Measurements from ENCODE around the gene ARHGDIB.

ARHGDIB gene

GRCh38 chr12:14924541-14924940 lies 36.9 kb downstream of the ARHGDIB start:
- DNase-seq = no peak

GRCh38 chr12:14923944-14924343 lies 37.5 kb downstream of the ARHGDIB start:
- DNase-seq = no peak

- DNase-seq = no peak
Observed at GRCh38 chr12:14921218-14921617, 40.2 kb downstream of the ARHGDIB start.

- DNase-seq = peak; percentile 23
Observed at GRCh38 chr12:14920475-14921126, 40.8 kb downstream of the ARHGDIB start.

- no peak for DNase-seq
Observed at GRCh38 chr12:14919455-14919854, 41.9 kb downstream of the ARHGDIB start.

GRCh38 chr12:14915736-14916135 lies 45.7 kb downstream of the ARHGDIB start:
- DNase-seq = no peak

GRCh38 chr12:14913381-14913781 lies 48.0 kb downstream of the ARHGDIB start:
- DNase-seq = no peak

- DNase-seq = no peak
Observed at GRCh38 chr12:14911131-14911530, 50.3 kb downstream of the ARHGDIB start.

GRCh38 chr12:14910090-14910915 lies 51.1 kb downstream of the ARHGDIB start:
- no peak for DNase-seq

- no peak for DNase-seq
Observed at GRCh38 chr12:14907953-14908352, 53.4 kb downstream of the ARHGDIB start.

- DNase-seq = no peak
Observed at GRCh38 chr12:14906114-14906513, 55.3 kb downstream of the ARHGDIB start.

- no peak for DNase-seq
Observed at GRCh38 chr12:14905269-14906004, 56.0 kb downstream of the ARHGDIB start.

GRCh38 chr12:14904854-14905253 lies 56.5 kb downstream of the ARHGDIB start:
- no peak for DNase-seq

GRCh38 chr12:14903386-14904098 lies 57.9 kb downstream of the ARHGDIB start:
- DNase-seq = no peak

- DNase-seq = no peak
Observed at GRCh38 chr12:14902465-14902864, 58.9 kb downstream of the ARHGDIB start.

GRCh38 chr12:14901228-14901562 lies 60.2 kb downstream of the ARHGDIB start:
- DNase-seq = no peak

- DNase-seq = no peak
Observed at GRCh38 chr12:14900521-14901227, 60.7 kb downstream of the ARHGDIB start.

GRCh38 chr12:14896521-14897169 lies 64.8 kb downstream of the ARHGDIB start:
- no peak for DNase-seq

- no peak for DNase-seq
Observed at GRCh38 chr12:14893506-14894250, 67.7 kb downstream of the ARHGDIB start.

- no peak for DNase-seq
Observed at GRCh38 chr12:14892726-14893505, 68.5 kb downstream of the ARHGDIB start.
